ENCODE data around the gene PDE4D.
"Not testable (repeated sequence)": the region's sequence is repeated elsewhere in the genome, so short reads cannot be mapped to it uniquely, and the experiment has no call there.

Gene PDE4D

DNA sequence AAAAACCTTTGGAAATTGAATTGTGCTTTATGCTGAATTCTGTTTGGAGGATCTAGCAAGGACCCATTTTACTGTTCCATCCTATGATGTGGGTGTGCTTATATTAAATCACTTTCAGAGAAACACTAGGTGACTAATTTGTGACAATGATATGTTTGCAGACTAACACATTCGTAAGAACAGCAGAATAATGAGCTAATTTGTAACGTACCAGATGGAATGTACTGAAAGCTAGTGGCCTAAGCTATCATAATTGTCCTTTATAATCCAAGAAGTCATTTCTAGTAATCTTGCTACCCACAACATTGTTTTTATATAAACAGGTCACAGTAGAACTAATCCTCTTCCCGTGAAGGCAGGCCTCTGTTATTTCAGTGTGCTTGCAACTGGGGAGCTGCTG, 292.5 kb downstream of the PDE4D start:
- no peak for DNase-seq

DNA sequence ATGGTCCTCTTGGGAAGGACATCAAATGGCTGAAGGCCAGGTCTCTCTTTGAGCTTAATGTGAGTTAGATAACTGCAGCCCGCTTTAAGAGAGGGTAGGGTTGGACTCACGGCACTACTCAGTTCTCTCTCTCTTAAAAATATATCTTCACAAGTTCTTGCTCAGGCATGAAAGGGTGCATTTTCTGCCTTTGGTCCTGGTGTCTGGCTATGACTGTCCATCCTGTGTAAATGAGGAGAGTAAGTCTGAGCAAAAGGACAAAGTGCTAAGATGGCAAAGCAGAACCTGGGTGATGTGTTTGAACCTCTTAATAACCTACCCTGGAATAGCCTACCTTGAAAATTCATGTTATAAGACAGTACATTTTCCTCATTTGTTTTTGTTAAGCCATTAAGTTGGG, 293.4 kb downstream of the PDE4D start:
- no peak for DNase-seq

DNA sequence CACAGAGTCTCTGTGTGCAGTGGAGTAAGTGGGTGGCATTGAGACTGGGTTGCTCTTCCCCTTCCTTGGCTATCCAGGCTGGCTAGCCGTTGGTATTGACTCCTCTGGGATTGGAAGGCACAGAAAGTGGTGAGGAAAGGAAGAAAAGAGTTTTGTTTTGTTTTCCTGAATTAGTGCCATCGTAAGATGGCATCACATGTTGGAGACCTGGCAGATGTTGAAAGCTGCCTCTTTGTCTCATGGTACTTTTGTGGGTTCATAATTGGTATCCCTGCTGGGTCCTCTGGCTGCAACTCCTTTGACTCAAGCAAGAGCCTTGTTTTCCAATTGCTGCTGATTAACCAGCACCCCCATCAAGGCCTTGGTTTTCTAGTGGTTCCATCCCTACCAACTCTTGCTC, 293.8 kb downstream of the PDE4D start:
- DNase-seq, result no peak

DNA sequence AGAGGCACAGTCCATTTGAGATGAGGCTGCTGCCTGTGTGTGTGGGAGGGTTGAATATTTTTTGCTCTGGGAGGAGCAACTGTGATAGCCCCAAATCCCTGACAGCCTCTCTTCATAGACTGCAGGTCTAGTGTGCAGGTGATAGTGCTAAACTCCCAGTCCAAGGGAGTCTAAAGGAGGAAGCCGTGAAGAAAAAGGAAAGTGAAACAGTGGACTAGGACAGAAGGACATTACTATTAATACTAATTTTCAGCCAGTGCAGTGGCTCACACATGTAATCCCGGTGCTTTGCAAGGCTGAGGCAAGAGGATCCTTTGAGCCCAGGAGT, 295.0 kb downstream of the PDE4D start:
- no peak for DNase-seq

DNA sequence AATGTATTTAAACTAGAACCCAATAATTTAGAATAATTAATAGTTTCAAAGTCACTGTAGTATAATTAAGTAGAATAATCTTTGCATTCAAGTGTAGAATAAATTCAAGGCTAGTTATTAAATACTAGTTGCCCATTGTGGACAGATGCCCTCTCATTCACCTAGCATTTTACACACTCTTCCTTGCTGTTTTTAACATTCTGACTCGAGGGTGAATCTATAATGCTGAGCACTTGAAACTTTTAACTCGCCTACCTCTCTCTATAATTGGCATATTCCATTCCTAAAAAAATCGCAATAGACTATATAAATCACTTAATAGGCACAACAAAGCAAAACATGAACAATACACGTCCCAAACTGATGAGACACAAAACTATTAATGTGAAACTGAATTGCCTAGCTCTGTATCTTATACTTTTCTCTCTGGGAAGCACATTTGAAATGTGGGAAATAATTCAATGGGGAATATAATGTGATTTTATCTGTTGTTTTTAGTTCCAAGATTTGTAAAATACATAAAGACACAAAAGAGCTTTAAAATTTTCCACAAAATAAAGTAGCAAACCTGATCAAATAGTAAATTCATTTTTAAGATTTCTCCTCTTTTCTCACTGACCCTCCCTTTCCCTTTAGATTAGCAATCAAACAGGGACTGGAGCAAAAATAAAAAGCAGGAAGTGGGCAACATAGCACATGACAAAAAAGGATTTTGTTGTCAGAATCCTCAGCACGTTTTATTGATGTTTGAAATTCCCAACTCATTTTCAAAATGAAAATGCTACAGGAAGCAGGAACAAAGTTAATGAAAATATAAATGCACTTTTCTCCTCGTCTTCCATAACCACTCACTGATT, 295.6 kb downstream of the PDE4D start:
- DNase-seq, result no peak

DNA sequence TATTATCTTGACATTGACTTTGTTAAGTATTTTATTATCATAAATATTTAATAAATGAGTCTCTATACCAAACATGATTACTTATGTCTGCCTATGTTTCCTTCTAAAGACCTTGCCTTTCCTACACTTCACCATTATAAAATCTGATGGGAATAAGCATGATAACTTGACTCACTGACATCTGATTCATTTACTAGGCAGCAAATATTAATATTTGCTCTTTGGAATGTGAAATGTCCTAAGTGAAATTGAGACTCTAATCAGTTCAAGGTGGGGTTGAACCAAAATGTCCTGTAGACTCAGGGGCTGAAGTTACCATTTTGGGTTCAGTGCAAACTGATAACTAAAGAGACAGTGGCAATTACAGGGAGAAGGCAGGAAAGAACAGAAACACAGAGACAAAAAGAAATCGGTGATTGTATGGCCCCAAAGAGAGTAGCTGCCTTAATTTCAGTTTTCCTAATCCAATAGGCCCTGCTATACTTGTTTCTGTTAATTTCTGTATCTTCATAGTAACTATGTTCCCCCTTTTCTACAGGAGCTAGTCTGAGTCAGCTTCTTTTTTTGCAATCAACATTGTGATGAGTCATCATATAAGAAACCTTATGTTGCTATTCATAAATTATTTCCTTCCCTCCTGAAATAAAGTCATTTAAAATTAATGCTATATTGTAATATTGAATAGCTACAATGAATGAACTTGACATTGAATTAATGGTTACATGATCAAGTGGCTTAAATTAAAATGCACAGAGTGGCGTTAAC, 296.8 kb downstream of the PDE4D start:
- no peak for DNase-seq

DNA sequence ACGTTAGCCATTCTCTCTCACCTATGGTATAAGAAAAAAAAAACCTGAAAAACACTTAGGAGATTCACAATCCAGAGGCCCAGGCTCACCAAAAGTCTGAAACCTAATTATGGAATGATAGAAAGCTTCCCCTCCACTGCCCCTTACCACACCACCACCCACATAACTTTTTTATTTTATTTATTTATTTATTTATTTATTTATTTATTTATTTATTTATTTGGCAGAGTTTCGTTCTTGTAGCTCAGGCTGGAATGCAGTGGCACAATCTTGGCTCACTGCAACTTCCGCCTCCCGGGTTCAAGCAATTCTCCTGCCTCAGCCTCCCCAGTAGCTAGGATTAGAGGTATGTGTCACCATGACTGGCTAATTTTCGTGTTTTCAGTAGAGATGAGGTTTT, 299.4 kb downstream of the PDE4D start:
- not testable (repeated sequence) for DNase-seq

DNA sequence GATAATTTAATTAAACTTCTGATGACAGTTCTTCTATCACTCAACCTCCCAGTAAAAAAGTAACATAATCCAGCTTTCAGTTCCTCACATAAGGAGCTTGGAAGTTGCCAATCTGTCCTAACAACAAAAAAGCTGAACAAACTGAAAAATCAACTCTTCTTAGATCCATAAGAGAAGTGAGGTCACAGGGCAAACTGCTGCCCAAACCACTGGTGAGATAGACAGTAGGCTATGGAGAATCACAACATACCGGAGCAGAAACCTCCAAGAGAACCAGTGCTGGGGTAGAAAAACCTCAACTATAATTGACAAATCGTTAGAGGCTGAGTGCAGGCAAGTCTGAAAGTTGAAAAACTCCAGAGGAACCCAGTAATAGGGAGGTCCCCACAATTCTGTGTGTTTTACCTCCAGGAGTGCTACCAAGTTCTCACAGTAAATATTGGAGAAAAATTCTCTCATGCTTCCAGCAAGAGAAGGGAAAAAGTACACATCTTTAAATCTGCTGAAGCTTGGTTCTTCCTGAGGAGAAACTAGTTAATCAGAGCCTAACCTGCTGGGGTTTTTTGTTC, 300.0 kb downstream of the PDE4D start:
- DNase-seq, result no peak

DNA sequence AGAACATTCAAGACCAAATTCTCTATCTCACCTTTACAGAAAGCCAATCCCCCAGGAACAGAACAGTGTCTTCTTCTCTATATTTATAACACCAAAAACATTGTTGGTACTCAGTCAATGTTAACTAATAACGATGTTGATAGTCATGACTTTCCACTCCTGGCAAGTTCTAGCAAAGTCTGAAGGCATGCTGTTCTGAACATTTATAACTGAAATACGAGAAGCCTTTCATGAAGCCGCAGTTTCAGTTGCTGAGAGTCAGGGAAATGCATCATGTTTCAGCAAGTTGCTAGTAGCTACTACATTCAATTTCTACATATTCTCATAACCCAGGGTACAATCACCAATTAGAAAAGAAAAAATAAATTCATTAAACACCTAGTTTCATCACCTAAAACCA, 301.4 kb downstream of the PDE4D start:
- no peak for DNase-seq

DNA sequence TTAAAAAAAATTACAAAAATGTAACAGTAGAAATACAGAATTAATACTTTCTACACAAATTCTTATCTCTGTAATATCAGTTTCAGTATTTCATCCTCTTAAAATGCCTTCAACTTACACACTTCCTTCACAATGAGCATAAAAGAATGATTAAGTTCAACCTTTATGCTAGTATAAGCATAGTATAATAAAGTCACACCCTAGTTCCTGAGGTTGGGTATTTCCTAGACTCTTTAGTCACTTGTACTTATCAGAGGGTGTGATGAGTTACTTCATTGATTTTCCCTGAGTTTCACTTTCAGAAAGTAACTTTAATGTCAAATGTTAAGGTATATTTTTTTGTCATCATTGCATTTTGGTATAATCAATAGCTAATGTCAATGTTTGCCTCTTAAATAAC, 302.4 kb downstream of the PDE4D start:
- DNase-seq, result no peak

DNA sequence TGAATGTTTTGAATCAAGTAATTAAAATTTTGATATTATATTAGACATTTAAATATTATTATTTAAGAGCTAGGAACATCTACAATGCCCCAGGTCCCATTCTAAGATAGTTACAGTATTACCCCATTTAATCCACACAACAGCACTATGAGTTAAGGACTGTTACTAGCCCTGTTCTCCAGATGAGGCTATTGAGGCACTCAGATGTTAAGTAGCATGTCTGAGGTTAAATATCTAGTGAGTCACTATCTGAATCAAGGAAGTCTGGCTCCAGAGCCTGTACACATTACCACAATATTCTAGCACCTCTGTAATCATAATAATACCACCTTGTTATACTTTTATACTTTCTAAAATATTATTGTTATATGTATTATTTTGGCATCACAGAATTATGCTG, 304.6 kb downstream of the PDE4D start:
- no peak for DNase-seq

DNA sequence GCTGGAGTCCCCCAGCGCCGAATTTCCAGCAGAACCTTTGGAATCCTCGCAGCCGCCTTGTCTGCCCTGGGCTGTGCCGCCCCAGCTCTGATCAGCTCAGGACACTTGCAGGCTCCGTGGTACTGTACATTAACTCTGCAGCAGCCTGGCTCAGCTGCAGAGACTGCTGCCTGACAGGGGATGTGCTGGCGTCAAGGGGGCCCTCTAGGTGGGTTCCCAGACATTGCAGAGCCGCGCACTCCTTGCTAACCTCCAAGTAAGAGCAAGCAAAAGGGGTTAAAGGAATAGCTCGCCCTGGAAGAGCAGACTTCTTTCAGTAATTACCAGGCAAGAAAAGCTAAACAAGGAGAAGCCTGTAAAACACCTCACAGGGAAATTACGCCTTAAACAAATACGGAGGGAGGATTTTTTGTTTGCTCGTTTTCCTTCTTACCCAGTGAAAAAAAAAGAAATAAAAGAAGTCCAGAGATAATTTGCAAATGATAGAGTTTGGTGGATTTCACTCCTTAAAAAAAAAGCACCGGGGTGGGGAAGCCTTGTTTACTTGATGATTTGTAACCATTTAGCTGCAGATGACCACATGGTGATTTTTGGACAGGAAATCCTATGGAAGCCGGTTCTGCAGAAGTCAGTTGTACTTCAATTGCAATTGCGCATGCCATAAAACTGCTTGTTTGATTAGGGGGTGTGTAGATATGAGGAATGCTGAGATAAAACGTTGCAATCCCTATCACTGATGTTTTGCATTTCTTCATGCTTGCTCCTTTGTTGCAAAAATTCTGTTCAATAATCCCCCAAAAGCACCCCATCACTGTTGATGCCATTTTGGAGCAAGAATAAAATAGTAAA, 305.8 kb downstream of the PDE4D start:
- peak; percentile 87 for DNase-seq

DNA sequence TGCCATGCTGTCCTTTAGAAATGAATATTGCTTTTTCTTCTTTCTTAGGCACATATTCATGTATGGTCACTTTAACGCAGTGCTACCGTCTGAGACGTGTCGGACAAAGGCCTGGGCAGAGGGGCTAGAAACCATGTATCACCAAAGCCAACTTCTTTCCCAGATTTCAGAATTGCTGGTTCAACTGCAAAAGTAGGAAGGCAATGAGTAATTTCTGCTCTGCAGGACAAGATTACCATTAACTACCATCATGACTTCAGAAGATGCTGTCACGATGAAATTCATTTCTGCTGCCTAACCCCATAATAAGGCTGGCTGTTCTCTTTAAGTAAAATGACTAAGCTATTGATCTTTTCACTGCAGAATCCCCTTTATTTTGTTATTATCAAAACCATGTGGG, 306.7 kb downstream of the PDE4D start:
- no peak for DNase-seq

DNA sequence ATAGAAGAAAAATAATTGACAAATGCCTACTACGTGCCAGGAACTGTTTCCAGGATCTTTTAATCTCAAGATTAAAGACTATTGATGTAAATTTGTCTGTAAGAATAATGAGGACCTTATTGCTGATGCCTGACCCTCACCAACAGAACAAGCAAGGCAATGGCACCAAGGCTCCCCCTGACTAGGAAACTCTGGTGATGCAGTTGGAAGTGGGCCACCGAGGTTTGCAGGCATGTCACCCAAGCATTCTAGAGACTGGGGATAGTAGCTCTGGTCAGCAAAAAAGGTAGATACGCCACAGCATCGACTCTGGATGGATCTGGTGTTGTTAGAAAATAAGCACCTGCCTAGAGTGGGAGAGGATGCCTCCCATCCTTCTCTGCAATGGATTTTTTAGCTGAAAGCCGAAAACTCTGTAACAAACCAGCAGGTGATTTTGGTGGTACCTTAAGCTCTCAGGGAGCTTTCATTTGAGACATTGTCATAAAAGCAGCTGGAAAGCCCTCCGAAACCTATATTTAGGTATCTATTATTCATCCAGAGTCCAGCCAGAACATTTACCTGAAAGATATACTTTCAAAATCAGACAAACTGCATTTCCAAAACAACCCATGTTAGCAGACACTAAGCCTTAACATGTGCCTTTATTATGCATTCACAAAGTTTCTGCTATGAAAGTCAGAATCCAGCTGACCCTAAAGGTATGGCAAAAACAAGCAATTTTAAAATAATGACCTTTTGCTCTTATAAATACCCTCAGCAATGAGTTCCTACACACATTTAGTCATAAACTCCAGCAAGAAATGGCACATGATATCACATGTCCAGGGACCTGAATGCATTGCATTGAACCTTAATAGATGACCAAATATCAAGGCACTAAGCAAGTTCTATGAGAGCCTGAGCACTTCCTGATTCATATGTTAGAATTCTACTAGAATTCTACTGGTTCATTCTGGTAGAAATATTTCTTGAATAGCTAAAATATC, 308.4 kb downstream of the PDE4D start:
- DNase-seq, result no peak

DNA sequence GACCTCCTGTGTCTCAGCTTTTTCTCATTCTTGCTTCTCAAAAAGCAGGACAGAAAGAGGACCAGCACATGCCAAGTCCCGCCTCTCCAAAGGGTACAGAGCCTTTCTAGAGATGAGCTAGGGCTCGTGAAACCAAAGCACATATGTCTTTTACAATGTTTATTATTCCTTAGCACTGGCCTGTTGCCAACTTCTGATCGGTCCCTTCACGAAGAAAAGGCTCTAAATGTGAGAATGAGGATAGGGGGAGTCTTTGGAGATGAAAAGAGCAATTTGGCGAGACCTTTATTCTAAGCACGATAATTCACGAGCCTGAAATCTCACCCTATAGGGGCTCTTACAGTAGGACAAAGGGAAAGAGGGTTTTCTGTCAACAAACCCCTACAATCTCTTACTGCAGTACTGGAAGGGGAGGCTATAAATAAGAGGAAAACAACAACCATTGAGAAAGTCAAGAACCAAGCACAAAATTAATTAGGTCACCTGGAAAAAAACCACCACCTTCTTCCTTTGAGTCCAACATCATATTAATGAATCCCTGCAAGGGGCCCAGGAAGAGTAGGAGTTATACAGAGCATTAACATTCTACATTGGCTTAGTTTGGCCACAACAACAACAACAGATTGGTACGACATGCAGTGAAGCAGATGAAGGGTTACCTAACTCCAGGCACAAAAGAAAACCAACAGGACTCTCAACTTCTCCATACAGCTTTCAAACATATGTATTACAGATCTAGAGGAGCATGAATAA, 309.5 kb downstream of the PDE4D start:
- DNase-seq, result peak; percentile 74

DNA sequence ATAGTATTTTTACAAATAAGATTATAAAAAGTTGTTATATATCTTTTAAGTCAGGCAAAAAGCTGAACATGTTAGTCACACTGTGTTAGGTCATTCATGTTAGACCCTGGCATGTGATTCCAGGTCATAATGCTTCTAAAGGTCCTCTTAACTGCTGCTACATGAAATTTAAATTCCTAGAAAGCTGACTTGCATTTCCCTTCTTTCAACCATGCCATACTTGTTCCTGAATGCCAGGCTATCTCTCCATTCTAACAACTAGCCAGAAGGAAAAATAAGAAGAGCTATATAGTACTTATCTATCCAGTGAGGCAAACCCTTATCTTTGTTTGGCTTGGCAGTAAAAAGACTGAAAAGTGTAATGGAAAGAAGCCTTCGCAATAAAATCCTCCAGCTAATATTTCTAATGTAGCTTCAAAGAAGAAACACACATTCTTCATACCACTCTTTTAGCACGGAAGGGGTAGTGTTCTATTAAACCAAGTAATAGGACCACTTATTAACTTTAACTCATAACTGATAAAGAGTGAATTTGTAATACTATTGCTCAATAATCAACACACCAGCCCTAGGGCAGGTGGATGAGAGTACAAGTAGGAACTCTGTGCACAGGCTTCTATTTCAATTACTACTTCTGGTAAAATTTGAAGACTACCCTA, 310.2 kb downstream of the PDE4D start:
- DNase-seq, result no peak

DNA sequence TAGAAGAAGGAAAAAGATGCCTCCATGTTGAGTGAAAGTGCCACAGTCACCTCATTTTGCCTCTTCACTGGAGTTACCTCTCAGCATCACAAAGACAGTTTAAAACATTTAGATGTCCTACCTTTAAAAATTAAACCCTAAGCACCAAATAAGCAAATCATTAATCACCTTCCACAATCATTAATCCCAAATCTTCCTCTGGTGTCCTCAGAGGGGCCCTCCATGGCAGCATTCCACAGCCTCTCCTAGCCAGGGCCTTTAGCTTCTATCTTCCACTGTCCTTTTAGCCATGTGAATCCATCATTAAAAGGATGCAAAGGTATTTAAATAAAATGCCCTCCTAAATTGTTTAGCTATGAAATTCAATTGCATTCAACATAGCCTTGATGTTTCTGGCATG, 310.8 kb downstream of the PDE4D start:
- no peak for DNase-seq

DNA sequence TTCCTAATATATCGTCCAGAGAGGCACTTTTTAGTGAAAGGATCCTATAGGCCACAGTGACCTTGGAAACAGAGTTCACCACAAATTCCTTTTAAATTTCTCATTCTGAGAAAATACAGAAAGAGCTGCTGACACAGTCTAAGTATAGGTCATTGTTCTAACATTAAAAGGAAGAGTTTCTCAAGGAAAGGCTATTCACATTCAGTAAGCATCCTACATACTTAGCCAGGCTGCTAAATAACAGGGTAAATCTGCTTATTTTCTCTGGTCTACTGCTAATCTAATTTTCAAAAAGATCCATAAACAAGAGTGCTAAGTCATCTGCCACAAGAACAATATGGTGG, 313.7 kb downstream of the PDE4D start:
- no peak for DNase-seq

DNA sequence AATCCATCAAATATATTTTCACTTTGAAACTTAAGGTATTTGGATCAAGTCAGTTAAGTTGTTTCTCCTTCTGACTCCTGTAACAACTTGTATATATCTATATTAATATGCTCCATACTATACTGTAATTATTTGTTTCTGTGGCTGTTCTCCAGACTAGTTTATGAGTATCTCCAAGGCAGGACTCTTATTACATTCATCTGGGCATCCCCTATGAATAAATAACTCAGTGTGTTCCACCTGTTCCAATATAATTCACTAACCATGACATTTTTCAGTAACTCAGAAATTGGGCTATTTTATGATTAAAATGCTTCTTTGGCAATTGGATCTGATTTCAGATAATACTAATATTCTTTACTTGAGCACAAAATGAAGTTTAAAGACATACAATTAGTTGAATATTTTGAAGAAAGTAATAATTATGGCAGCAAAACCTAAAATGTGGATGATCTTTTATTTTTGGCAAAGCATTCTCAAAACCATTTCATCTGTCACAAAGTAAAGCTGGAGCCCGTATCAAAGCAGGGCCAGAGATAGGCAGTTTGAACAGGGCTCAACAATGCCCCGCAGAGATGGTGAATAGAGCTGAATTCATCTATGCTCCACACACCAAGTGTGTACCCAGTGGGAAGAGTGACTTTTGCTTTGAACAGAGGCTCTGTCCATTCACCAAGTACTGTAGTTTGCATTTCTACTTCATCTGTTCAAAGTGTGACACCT, 314.3 kb downstream of the PDE4D start:
- no peak for DNase-seq

DNA sequence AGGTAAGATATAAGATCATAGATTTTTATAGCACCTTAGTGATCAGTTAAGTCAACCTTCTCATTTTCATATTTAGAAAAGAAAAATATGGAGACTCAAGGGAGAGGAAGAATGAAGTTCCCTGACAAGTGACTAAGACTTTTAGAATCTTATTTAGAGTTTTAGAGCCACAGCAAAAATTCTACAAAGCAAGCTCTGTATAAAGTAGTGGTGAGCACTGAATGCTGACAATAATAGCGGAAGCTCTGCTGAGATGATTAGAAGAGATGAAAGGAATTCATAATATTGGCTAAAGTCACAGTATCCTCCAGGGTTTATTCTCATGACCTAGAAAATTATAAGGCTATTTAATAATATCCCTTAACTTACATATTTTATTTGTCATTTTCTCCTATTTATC, 316.0 kb downstream of the PDE4D start:
- no peak for DNase-seq

Measured in NCI-H2227 treated with DMSO at 0.1 percent for 48 hours (cell line).